Progenitor cell of endocrine pancreas (in vitro differentiated cells): Measurements from ENCODE around the gene SCRT2. TPM values are rescaled to one million over a fixed set of nuclear protein-coding genes. Genes with fewer than 3 reads are reported as not detected.

Experiments
- DNase-seq: peaks from one replicate; pipeline ENCODE4 v3.0.0; 2021; ENCODE audit warnings: low spot score; ENCODE audit not compliant: unreplicated experiment
- H3K27ac Mint-ChIP-seq: 2 replicates; pipeline ENCODE4 v1.8.0; 2021; ENCODE audit warnings: mild to moderate bottlenecking, moderate library complexity, mixed read lengths
- H3K27me3 Mint-ChIP-seq: 2 replicates; pipeline ENCODE4 v1.8.0; 2021; ENCODE audit warnings: mixed read lengths
- H3K36me3 Mint-ChIP-seq: 2 replicates; pipeline ENCODE4 v1.8.0; 2022; ENCODE audit warnings: mixed read lengths; ENCODE audit not compliant: insufficient read depth
- H3K4me1 Mint-ChIP-seq: 2 replicates; pipeline ENCODE4 v1.8.0; 2021; ENCODE audit warnings: low read depth, mixed read lengths
- H3K4me3 Mint-ChIP-seq: 2 replicates; pipeline ENCODE4 v1.8.0; 2021; ENCODE audit warnings: low read depth, mild to moderate bottlenecking, moderate library complexity, mixed read lengths
- H3K9me3 Mint-ChIP-seq: 2 replicates; pipeline ENCODE4 v1.8.0; 2021; ENCODE audit warnings: low read depth, mixed read lengths
- total RNA-seq: library from RNA; stranded (reverse); gene quantifications from 2 replicates; pipeline ENCODE4 v1.2.1, GENCODE V29; 2021
- TF ChIP-seq, protein P1 (sequence below): fragments of 200-600 bp; sonication (generic); IDR thresholded peaks from one replicate; pipeline ENCODE4 v1.5.0; 2021; ENCODE audit warnings: antibody characterized with exemption, mild to moderate bottlenecking; ENCODE audit not compliant: unreplicated experiment

Gene SCRT2
- total RNA-seq, 1 donor from 2014 or later: not detected

DNA sequence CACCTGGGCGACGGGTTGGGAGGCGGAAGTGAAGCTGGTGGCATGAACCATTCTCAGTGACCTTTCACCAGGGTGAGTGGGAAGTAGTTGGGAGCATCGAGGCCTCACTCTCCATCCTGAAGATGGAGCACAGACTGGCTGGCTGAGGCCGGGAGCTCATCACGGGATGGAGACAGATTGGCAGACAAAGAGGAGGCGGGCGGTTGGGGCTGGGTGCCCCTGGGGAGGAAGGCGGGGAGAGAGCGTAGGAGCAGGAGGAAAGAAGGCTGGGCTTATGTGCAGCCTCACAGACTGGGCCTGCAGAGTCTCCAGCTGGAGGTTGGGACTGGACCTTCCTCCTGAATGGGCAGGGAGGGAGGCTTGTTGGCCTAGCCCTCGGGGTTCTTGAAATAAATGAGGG is 44.2 kb upstream of the SCRT2 start:
- Mint-ChIP-seq H3K27me3 (peaks cover 63% of the 10 kb centered on the region), H3K27ac (no peak overlapping the region), H3K4me1 (no peaks in the 10 kb centered on the region), H3K4me3 (no peak overlapping the region), H3K9me3 (no peaks in the 10 kb centered on the region), H3K36me3 (no peaks in the 10 kb centered on the region)
- TF ChIP-seq, protein P1, sequence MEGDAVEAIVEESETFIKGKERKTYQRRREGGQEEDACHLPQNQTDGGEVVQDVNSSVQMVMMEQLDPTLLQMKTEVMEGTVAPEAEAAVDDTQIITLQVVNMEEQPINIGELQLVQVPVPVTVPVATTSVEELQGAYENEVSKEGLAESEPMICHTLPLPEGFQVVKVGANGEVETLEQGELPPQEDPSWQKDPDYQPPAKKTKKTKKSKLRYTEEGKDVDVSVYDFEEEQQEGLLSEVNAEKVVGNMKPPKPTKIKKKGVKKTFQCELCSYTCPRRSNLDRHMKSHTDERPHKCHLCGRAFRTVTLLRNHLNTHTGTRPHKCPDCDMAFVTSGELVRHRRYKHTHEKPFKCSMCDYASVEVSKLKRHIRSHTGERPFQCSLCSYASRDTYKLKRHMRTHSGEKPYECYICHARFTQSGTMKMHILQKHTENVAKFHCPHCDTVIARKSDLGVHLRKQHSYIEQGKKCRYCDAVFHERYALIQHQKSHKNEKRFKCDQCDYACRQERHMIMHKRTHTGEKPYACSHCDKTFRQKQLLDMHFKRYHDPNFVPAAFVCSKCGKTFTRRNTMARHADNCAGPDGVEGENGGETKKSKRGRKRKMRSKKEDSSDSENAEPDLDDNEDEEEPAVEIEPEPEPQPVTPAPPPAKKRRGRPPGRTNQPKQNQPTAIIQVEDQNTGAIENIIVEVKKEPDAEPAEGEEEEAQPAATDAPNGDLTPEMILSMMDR: no peak
- DNase-seq: no peak

DNA sequence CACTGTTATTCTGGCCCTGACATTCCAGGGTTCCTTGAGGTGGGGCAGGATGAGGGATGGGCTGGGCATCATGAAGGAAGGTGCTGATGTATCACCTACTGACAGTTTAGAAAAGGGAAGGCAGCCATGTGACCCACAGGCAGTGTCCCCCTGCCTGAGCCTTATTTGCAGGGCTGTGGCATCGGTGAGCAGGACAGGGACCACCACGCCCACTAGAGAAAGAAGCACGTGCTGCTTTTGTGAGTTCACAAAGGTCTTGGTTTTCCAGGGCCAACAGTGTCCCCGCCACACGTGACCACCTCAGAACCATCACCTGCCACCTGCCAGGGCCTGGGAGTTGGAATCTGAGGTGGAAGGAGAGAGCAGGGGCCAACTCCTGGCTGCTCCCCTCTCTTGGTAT is 43.5 kb upstream of the SCRT2 start:
- Mint-ChIP-seq H3K27me3 (peaks cover 59% of the 10 kb centered on the region), H3K4me1 (no peaks in the 10 kb centered on the region), H3K36me3 (no peaks in the 10 kb centered on the region), H3K27ac (no peak overlapping the region), H3K9me3 (no peaks in the 10 kb centered on the region), H3K4me3 (no peak overlapping the region)
- TF ChIP-seq, protein P1: no peak
- no peak for DNase-seq

DNA sequence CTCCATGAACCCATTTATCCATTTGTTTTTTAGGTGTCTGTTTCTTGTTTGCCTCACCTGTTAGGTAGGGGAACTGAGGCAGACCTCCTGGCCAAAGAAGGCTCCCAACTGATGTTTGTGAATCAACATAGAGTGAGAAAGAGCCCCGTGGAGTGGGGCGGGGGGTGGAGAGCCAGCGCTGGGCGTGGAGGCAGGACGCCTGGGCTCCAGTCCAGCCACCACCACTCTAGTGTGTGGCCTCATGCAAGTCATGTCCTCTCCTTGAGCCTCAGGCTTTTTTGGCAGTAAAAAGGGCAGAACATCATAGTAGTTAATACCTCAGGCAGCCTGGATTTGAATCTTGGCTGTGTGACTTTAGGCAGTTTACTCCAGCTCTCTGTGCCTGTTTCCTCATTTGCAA is 42.2 kb upstream of the SCRT2 start:
- no peak for DNase-seq
- Mint-ChIP-seq H3K27ac (no peak overlapping the region), H3K4me3 (no peak overlapping the region), H3K9me3 (peaks cover 6% of the 10 kb centered on the region), H3K36me3 (no peaks in the 10 kb centered on the region), H3K4me1 (no peaks in the 10 kb centered on the region), H3K27me3 (peaks cover 47% of the 10 kb centered on the region)
- TF ChIP-seq, protein P1: no peak

DNA sequence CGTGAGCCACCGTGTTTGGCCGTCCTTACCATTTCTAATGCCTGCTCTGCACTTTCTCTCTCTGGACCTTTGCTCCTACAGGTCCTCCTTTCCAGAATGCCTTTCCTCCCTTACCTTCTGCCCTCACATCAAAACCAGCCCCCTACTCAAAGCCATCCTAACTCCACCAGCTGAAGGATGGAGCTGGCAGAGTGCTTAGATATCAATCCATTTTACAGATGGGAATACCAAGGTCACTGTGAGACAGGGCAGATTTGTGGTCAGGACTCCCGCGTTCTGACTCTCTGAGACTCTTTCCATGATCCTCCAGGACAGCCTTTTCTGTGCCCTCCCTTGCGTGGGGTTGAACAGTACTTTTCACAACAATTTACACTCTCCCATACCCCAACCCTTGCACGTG is 41.7 kb upstream of the SCRT2 start:
- TF ChIP-seq, protein P1: no peak
- Mint-ChIP-seq H3K9me3 (peaks cover 6% of the 10 kb centered on the region), H3K4me1 (no peaks in the 10 kb centered on the region), H3K27me3 (peaks cover 42% of the 10 kb centered on the region), H3K4me3 (no peak overlapping the region), H3K36me3 (no peaks in the 10 kb centered on the region), H3K27ac (no peak overlapping the region)
- no peak for DNase-seq

DNA sequence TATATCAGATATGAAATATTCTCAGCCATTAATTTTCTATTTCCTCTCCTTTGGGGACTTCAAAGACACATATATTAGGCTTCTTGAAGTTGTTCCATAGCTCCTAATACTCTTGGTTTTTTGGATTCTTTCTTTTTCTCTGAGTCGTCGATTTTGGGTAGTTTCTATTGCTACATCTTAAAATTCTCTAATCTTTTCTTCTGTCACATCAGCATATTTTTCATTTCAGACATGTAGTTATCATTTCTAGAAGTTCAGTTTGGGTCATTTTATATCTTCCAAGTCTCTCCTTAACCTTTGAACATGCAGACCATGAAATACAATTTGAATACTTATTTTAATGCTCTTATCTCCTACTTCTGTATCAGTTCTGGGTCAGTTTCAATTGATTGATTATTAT is 38.9 kb upstream of the SCRT2 start:
- H3K4me1 Mint-ChIP-seq: peaks cover 4% of the 10 kb centered on the region
- no peak overlapping the region for H3K27ac Mint-ChIP-seq
- no peak overlapping the region for H3K4me3 Mint-ChIP-seq
- peaks cover 26% of the 10 kb centered on the region for H3K27me3 Mint-ChIP-seq
- peaks cover 6% of the 10 kb centered on the region for H3K9me3 Mint-ChIP-seq
- TF ChIP-seq, protein P1: no peak
- no peak for DNase-seq
- no peaks in the 10 kb centered on the region for H3K36me3 Mint-ChIP-seq
